ENCODE measurements around the gene DGCR2. TPM values are rescaled to one million over a fixed set of nuclear protein-coding genes. Genes with fewer than 3 reads are reported as not detected.

Gene DGCR2
- total RNA-seq, 1 donor from 2014 or later, result 30.2 TPM

- no peak for DNase-seq (ENCODE audit: low read depth in 2 of 2)
Observed at GRCh38 chr22:19127329-19128008, 5.3 kb upstream of the DGCR2 start.

GRCh38 chr22:19126309-19127273 lies 4.4 kb upstream of the DGCR2 start:
- no peak for DNase-seq (ENCODE audit: low read depth in 2 of 2)

DNA sequence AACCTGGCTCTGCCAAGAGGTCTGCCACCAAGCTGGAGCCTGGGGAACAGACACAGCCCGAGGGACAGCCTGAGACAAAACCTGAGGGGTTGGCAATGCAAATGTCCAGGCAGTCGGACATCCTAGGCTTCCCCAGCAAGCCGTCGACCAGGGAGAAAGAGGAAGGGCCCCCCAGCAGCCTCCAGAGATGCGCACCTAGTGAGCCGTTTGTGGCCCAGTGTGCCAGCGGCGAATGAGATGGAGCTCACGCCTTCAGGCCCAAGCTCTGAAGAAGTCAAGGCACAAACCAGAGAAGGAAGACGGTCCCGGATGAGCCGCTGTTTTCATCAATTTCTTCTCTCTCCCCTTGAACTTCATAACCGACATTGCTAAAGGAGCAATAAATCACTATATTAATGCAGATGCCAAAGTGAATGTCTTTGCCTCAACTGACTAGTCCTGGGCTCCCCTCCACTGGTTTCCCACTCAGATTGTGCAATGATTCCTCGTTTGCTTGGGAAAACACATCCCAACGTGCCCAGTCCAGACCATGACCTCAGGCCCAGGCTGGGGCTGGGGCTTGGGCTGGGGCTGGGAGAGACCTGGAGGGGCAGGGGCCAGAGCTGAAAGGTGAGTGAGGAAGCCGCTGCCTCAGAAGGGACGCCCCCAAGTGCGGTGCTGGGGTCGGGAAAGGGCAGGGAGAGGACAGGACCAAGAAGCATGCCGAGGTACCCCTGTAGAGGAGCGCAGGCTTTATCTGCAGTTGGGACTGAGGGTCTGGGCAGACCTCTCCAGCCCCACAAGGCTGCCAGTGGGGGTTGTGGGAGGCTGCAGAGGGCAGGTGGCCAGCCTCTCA lies 3.5 kb upstream of the DGCR2 start:
- DNase-seq (ENCODE audit: low read depth in 2 of 2), result no peak

GRCh38 chr22:19125011-19125410 lies 2.8 kb upstream of the DGCR2 start:
- DNase-seq (ENCODE audit: low read depth in 2 of 2), result no peak

- DNase-seq (ENCODE audit: low read depth in 2 of 2), result no peak
Observed at GRCh38 chr22:19124377-19124776, 2.2 kb upstream of the DGCR2 start.

GRCh38 chr22:19123936-19124335 lies 1.7 kb upstream of the DGCR2 start:
- DNase-seq (ENCODE audit: low read depth in 2 of 2), result no peak

DNA sequence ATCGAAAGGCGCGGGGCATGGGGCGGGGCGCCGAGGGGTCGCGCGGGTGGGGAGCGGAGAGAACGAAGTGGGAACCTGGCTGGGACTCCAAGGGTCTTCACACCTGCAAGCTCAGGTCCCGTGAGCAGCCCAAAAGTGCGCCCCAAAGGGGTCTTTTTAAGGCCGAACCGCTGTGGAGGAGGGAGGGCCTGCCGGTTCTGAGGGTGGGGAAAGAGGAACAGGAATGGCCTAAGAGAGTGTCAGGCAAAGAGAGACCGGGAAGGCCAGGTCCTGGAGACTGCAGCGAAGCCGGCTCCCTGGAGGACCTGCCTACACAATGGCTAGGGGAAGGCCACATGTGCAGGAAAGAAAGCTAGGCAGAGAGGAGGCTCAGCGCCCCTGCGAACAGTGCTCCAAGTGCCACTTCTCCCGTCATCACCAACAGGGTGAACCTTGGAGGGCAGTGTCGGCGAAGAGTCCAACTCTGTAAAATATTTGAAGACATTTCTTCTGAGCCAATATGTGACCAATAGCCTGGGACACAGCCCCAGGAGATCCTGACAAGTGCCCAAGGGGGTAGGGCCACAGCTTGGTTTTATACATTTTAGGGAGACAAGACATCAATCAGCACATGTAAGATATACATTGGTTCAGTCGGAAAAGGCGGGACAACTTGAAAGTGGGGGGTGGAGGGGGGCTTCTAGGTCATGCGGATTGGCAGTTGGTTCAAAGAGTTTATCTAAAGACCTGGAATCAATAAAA lies 710 bp upstream of the DGCR2 start:
- peak in 1 of 2 donors; percentile 24 for DNase-seq (ENCODE audit: low read depth in 2 of 2)

DNA sequence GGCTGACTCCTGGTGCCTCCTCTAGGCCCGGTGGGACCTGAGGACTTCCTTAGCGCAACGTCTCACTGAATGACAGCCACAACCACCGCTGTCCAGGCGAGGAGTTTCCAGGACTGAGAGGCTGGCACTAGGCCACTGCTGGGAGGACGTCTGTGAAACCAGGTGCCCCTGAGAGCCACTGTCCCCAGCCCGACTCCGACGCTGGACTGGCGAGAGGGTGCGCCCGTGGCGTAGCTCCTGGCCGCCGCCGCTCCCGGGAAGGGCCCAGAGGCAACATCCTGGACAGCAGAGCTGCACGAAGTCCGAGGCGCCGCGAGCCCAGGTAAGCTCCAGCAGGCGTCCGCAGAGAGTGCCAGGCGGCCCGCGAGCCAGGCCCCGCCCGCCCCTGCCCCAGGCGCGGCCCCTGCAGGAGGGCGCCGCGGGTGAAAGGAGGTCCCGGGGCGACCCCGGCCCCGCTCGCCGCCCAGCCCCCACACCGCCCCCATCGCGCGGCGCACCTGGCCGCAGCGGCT lies 525 bp downstream of the DGCR2 start:
- DNase-seq (ENCODE audit: low read depth in 2 of 2), result peak in 1 of 2 donors; percentile 60

- DNase-seq (ENCODE audit: low read depth in 2 of 2), result peak in 1 of 2 donors; percentile 24
Observed at GRCh38 chr22:19120829-19121630, 1.2 kb downstream of the DGCR2 start.

DNA sequence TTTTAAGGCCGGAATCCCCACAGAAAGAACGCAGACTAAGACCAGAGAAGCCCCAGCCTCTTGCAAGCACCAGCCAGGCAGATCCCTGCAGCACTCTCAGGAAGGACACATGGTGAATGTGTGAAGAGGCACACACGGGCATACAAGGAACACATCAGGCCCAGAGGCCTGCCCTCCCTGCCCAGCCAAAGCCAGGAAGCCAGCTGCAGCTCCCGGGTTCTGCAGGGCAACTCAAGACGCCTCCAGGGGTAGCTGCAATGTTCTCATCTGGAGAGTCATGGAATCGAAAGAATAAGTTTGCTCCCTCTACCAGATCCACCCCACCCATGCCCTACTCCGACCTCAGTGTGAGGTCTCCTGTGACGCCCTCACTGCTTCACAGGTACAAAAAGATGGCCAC lies 2.3 kb downstream of the DGCR2 start:
- no peak for DNase-seq (ENCODE audit: low read depth in 2 of 2)

GRCh38 chr22:19118329-19118880 lies 3.8 kb downstream of the DGCR2 start:
- DNase-seq (ENCODE audit: low read depth in 2 of 2), result no peak

DNA sequence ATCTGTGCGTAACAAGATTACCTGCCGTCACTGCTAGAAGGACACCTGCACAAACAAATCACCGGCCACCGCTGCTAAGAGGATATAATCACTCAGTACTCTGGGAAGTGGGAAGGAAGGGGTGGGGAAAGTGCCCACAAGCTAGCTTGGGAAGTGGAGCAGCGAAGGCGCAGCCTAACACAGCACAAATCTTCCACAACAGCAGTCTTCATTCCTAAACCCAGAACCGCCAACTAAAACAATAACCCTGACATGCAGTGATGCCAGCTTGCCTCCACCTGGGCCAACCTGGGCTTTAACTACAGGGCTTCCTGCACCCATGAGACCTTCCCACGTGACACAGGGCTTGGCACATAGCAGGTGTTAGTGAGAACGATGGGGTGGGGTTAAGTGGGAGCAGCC lies 5.1 kb downstream of the DGCR2 start:
- no peak for DNase-seq (ENCODE audit: low read depth in 2 of 2)

- no peak for DNase-seq (ENCODE audit: low read depth in 2 of 2)
Observed at GRCh38 chr22:19115628-19116027, 6.6 kb downstream of the DGCR2 start.

DNA sequence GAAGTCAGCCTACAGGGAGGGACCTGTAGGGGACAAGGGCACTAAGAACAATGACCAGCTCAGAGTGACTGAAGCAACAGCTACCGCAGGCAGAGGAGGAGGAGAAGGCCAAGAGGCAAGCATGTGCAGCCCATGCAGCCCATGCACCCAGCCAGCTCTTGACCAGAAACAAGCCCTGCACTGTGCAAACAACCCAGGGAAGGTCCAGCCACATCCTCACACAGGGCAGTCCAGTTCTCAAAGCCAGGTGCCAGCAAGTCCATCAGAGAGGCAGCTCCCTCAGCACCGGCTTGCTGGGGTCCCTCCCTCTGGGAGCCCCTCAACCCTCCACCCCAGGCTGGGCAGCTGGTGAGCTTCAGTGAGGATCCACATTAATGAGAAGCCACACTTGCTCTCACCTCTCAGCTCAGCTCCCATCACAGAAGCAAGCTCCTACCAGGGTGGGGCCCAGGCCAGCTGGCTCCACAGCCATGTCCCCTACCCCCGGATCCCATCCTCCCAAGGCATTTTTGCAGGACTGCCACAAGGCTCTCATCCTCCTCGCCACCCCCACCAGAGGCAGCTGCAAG lies 7.1 kb downstream of the DGCR2 start:
- no peak for DNase-seq (ENCODE audit: low read depth in 2 of 2)

DNA sequence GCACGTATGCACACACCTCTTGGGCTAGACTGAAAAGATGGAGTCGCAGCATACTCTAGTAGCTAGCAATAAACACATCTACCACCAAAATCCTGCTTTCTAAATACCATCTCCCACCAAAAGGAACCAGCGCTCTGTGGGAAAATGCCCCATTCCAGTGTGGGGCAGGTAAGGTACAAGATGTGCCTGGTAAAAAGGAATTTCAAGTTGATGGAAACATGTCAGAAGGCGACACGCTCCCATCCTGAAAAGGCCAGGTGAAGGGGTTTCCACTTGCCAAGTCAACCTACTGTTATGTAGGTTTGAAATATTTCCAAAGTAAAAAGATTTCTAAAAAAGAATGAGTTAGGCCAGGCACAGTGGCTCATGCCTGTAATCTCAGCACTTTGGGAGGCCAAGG lies 8.8 kb downstream of the DGCR2 start:
- DNase-seq (ENCODE audit: low read depth in 2 of 2), result no peak

DNA sequence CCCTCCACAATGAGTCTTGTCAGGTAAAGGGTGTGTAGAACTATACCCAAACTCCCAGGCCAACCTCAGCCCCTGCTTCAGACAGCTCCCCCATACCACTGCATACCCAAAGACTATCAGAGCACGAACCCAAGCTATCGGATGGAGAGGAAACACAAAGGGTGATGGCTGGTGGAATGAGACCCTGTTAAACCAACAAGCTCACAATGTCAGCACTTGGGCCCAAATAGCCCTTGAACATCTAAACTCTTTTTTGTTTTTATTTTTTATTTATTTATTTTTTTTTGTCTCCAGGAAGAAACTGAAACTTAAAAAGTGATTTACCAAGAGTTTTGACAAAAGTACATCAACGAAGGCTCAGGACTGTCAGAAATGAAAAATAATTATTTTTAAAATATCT lies 10.6 kb downstream of the DGCR2 start:
- no peak for DNase-seq (ENCODE audit: low read depth in 2 of 2)

DNA sequence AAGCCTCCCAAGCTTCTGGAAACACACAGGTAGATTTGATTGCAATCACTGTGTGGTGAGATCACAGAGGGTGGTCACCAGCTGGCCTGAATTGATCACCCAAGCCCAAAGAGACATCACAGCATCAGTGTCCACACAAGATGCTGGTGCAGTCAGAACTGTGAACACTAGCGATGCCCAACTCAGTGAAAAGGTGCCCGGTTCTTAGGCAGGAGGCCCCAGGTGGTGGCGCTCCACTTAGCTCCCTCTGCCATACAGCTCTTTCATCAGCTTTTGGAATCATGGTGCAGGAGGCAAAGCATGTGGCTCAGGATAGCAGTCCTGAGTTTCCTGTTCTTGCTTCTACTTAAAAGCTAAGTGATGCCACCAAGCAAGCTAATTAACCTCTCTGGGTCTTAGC lies 11.1 kb downstream of the DGCR2 start:
- no peak for DNase-seq (ENCODE audit: low read depth in 2 of 2)

- no peak for DNase-seq (ENCODE audit: low read depth in 2 of 2)
Observed at GRCh38 chr22:19110646-19111045, 11.6 kb downstream of the DGCR2 start.

DNA sequence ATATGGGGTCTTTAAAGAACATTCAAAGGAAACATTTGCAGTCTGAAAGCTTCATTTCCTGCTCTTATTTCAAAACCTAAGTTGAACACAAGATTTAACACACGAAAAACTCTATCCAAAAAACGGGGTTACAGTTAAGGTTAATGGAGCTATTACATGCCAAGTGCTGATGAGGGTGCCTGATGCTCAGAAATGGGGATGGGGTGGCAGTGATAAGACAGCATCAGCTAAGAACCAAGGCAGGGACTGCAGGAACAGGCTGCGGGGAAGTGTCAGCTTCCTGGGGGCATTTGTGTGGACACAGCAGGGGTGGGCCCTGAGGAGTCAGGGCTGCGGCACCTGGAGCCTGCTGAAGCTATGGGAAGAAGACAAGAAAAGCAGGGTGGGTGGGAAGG lies 12.2 kb downstream of the DGCR2 start:
- DNase-seq (ENCODE audit: low read depth in 2 of 2), result no peak

All from dermis microvascular lymphatic vessel endothelial cell (primary cell).